PFSK-1 (cell line): ENCODE measurements around the gene ZNF396.

Experiments
- FOXP2 ChIP-seq: optimal IDR thresholded peaks from 2 replicates; pipeline ENCODE3; 2011; ENCODE audit warnings: borderline replicate concordance, control low read depth, inconsistent platforms; ENCODE audit not compliant: insufficient read depth; ENCODE audit errors: extremely low read length, extremely low read depth
- POLR2AphosphoS5 ChIP-seq: IDR thresholded peaks from 2 replicates; pipeline ENCODE4 v1.6.1; 2012; ENCODE audit warnings: low read depth, mild to moderate bottlenecking, control low read depth, low read length, moderate library complexity
- REST ChIP-seq, 2 experiments: IDR thresholded peaks; 2 replicates each; pipeline versions ENCODE4 v1.6.1 to v1.8.0; 2011 to 2012; ENCODE audit warnings: low read depth in 2 of 2, low read length in 2 of 2, control low read depth in 1 of 2, inconsistent platforms in 1 of 2, mild to moderate bottlenecking in 1 of 2, moderate library complexity in 1 of 2; ENCODE audit not compliant: insufficient read depth in 1 of 2
- SIN3A ChIP-seq: IDR thresholded peaks from 2 replicates; pipeline ENCODE4 v1.6.1; 2012; ENCODE audit warnings: mild to moderate bottlenecking, low read length, moderate library complexity, borderline replicate concordance; ENCODE audit not compliant: insufficient read depth
- TAF1 ChIP-seq: IDR thresholded peaks from 2 replicates; pipeline ENCODE4 v1.6.1; 2012; ENCODE audit warnings: low read length, control low read depth, borderline replicate concordance; ENCODE audit not compliant: insufficient read depth

The ZNF396 gene

DNA sequence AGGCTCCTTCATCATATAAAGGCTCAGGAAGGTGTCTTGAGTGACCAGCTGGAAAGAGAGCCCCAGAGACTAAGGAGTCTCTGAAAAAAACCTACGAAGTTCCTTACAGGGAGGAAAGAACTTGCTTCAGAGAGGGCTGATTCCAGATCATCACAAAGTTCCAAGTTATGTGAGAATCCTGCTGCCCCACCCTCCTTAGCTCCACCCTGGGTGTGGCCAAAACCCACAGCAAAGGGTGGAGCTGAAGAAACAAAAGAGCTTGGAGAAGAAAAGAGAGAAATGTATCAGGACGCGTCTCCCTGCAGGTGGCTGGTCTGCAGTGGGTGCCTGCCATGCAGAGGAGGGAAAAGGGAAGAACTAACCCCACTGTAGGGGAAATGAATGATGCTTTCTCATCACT is 32.8 kb upstream of the ZNF396 start:
- no peak for TF ChIP-seq REST (IDR thresholded peaks at IDR 0.05; ENCODE audit: insufficient read depth in 1 of 2, low read depth in 2 of 2, low read length in 2 of 2)
- no peak for TF ChIP-seq TAF1

- no peak for TF ChIP-seq REST (IDR thresholded peaks at IDR 0.05; ENCODE audit: insufficient read depth in 1 of 2, low read depth in 2 of 2, low read length in 2 of 2)
- TF ChIP-seq TAF1 = no peak
Observed at GRCh38 chr18:35408843-35409261, 31.7 kb upstream of the ZNF396 start.

- no peak for TF ChIP-seq REST (IDR thresholded peaks at IDR 0.05; ENCODE audit: insufficient read depth in 1 of 2, low read depth in 2 of 2, low read length in 2 of 2)
- TF ChIP-seq FOXP2 = no peak
- TF ChIP-seq SIN3A = no peak
- TF ChIP-seq POLR2AphosphoS5 = no peak
- TF ChIP-seq TAF1 = no peak
Observed at GRCh38 chr18:35407871-35408481, 30.8 kb upstream of the ZNF396 start.

DNA sequence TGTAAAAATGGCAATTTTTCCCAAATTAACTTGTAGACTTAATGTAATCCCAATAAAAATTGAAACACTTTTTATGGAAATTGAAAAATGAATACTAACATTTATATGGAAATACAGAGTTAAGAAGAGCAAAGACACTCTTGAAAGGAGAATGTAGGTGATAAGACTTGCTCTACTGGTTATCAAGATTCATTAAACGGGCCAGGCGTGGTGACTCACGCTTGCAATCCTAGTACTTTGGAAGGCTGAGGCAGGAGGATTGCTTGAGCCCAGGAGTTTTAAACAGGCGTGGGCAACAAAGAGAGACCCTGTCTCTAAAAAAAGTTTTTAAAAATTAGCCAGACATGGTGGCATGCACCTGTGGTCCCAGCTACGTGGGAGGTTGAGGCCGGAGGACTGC is 29.5 kb upstream of the ZNF396 start:
- TF ChIP-seq POLR2AphosphoS5 (no peak), REST (IDR thresholded peaks at IDR 0.05; ENCODE audit: insufficient read depth in 1 of 2, low read depth in 2 of 2, low read length in 2 of 2) (no peak), TAF1 (no peak), SIN3A (no peak), FOXP2 (no peak)

DNA sequence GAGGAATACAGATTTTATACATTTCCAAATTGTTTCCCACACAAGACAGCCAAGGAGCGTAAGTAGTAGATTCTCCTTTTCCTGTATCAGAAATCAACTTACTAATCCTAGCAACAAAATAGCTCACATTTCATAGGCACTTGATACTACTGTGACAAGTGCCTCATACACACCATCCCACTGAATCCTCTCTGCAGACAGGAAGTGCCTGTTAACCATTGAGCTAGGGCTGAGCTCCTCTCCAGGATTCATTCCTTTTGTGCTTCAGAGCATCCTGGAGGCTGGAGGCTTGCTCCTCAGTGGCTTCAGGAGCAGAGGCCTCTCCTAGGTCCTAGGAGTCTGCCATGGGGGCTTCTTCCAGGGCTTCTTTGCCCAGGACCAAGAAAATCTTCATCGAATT is 20.8 kb upstream of the ZNF396 start:
- TF ChIP-seq REST (IDR thresholded peaks at IDR 0.05; ENCODE audit: insufficient read depth in 1 of 2, low read depth in 2 of 2, low read length in 2 of 2) = no peak
- no peak for TF ChIP-seq POLR2AphosphoS5
- no peak for TF ChIP-seq FOXP2
- TF ChIP-seq TAF1 = no peak
- TF ChIP-seq SIN3A = no peak
